Measurements from ENCODE around the gene NDUFA5.

The NDUFA5 gene

DNA sequence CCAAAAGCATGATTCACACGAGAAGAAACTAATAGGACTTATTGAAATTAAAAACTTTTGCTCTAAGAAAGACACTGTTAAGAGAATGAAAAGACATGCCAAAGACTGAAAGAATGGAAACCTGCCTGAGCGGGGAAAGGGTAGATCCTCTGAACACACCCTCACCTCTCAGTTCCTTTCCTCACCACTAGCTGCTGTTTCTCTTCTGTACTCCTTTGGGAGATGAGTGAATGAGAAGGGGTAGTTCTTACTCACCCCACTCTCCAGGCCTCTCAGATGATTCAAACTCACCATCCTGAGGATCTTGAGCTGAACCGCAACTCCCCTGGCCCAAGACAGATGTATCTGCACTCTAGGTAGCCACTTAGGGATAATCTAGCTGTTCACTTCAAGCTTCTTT is 65.1 kb downstream of the NDUFA5 start:
- TF ChIP-seq, protein P1, sequence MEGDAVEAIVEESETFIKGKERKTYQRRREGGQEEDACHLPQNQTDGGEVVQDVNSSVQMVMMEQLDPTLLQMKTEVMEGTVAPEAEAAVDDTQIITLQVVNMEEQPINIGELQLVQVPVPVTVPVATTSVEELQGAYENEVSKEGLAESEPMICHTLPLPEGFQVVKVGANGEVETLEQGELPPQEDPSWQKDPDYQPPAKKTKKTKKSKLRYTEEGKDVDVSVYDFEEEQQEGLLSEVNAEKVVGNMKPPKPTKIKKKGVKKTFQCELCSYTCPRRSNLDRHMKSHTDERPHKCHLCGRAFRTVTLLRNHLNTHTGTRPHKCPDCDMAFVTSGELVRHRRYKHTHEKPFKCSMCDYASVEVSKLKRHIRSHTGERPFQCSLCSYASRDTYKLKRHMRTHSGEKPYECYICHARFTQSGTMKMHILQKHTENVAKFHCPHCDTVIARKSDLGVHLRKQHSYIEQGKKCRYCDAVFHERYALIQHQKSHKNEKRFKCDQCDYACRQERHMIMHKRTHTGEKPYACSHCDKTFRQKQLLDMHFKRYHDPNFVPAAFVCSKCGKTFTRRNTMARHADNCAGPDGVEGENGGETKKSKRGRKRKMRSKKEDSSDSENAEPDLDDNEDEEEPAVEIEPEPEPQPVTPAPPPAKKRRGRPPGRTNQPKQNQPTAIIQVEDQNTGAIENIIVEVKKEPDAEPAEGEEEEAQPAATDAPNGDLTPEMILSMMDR (IDR thresholded peaks at IDR 0.05) = no peak
- Histone ChIP-seq H3K27ac (no peak overlapping the region), H3K9me3 (no peaks in the 10 kb centered on the region)

More for the DNA sequence above, 65.1 kb downstream of the NDUFA5 start:
- peaks cover 20% of the 10 kb centered on the region for H3K27me3 ChIP-seq
- no peaks in the 10 kb centered on the region for H3K36me3 ChIP-seq
- no peaks in the 10 kb centered on the region for H3K4me1 ChIP-seq (ENCODE audit: control insufficient read depth in 1 of 2, insufficient read depth in 1 of 2, low read depth in 1 of 2, low read length in 1 of 2)
- H3K4me3 ChIP-seq (ENCODE audit: low read depth in 1 of 2, low read length in 1 of 2) = no peak overlapping the region

Data from neutrophil (primary cell).